ENCODE measurements around the gene TRIM5.

TRIM5 gene

GRCh38 chr11:5712507-5712906 is 27.6 kb upstream of the TRIM5 start:
- no peak overlapping the region for H3K4me3 ChIP-seq (ENCODE audit: low read depth, low read length)
- TF ChIP-seq CTCF (IDR thresholded peaks at IDR 0.05; ENCODE audit: low read depth, low read length), result no peak

GRCh38 chr11:5705688-5706087 is 20.8 kb upstream of the TRIM5 start:
- H3K4me3 ChIP-seq (ENCODE audit: low read depth, low read length), result no peak overlapping the region
- TF ChIP-seq CTCF (IDR thresholded peaks at IDR 0.05; ENCODE audit: low read depth, low read length), result no peak

- no peak for TF ChIP-seq CTCF (IDR thresholded peaks at IDR 0.05; ENCODE audit: low read depth, low read length)
- H3K4me3 ChIP-seq (ENCODE audit: low read depth, low read length), result no peak overlapping the region
These were observed 19.1 kb upstream of the TRIM5 start for GRCh38 chr11:5703741-5704536.

- TF ChIP-seq CTCF (IDR thresholded peaks at IDR 0.05; ENCODE audit: low read depth, low read length), result no peak
- H3K4me3 ChIP-seq (ENCODE audit: low read depth, low read length), result no peak overlapping the region
These were observed 16.2 kb upstream of the TRIM5 start for GRCh38 chr11:5701055-5701577.

- TF ChIP-seq CTCF (IDR thresholded peaks at IDR 0.05; ENCODE audit: low read depth, low read length), result no peak
- H3K4me3 ChIP-seq (ENCODE audit: low read depth, low read length), result no peak overlapping the region
These were observed 15.7 kb upstream of the TRIM5 start for GRCh38 chr11:5700421-5701054.

- H3K4me3 ChIP-seq (ENCODE audit: low read depth, low read length), result no peak overlapping the region
- TF ChIP-seq CTCF (IDR thresholded peaks at IDR 0.05; ENCODE audit: low read depth, low read length), result no peak
These were observed 13.4 kb upstream of the TRIM5 start for GRCh38 chr11:5698281-5698680.

GRCh38 chr11:5696210-5696609 is 11.3 kb upstream of the TRIM5 start:
- H3K4me3 ChIP-seq (ENCODE audit: low read depth, low read length), result no peak overlapping the region
- no peak for TF ChIP-seq CTCF (IDR thresholded peaks at IDR 0.05; ENCODE audit: low read depth, low read length)
